Smooth muscle cell (in vitro differentiated cells): ENCODE measurements around the gene PMS2. TPM values are rescaled to one million over a fixed set of nuclear protein-coding genes. Genes with fewer than 3 reads are reported as not detected.
"Not testable (repeated sequence)": the region's sequence is repeated elsewhere in the genome, so short reads cannot be mapped to it uniquely, and the experiment has no call there.

ENCODE experiments used
- DNase-seq: peaks from one replicate; lab custom pipeline; 2025; ENCODE audit not compliant: unreplicated experiment; lab: John Stamatoyannopoulos, UW
- H2AFZ ChIP-seq: fragments of 200-600 bp; sonication (generic); 2 replicates; pipeline ENCODE4 v1.6.0; 2016; ENCODE audit warnings: antibody characterized with exemption, low read depth, mild to moderate bottlenecking
- H3F3A ChIP-seq: fragments of 200-600 bp; sonication (generic); 2 replicates; pipeline ENCODE4 v1.6.0; 2017; ENCODE audit warnings: antibody characterized with exemption, low read depth
- H3K27ac ChIP-seq: fragments of 200-600 bp; sonication (generic); 2 replicates; pipeline ENCODE4 v1.5.1; 2016; ENCODE audit warnings: low read depth, mild to moderate bottlenecking
- H3K27me3 ChIP-seq: fragments of 200-600 bp; sonication (generic); 2 replicates; pipeline ENCODE4 v1.6.1; 2016; ENCODE audit warnings: low read depth, mild to moderate bottlenecking
- H3K36me3 ChIP-seq: fragments of 200-600 bp; sonication (generic); 2 replicates; pipeline ENCODE4 v1.5.1; 2016; ENCODE audit warnings: low read depth
- H3K4me1 ChIP-seq: fragments of 200-600 bp; sonication (generic); 2 replicates; pipeline ENCODE4 v1.5.1; 2016; ENCODE audit warnings: low read depth
- H3K4me2 ChIP-seq: fragments of 200-600 bp; sonication (generic); 2 replicates; pipeline ENCODE4 v1.6.0; 2016; ENCODE audit warnings: mild to moderate bottlenecking
- H3K4me3 ChIP-seq: fragments of 200-600 bp; sonication (generic); 2 replicates; pipeline ENCODE4 v1.5.1; 2016; ENCODE audit warnings: mild to moderate bottlenecking
- H3K79me2 ChIP-seq: fragments of 200-600 bp; sonication (generic); 2 replicates; pipeline ENCODE4 v1.6.0; 2016; ENCODE audit warnings: low read depth, mild to moderate bottlenecking
- H3K9ac ChIP-seq: fragments of 200-600 bp; sonication (generic); 2 replicates; pipeline ENCODE4 v1.6.0; 2016; ENCODE audit warnings: low read depth
- H3K9me3 ChIP-seq: fragments of 200-600 bp; sonication (generic); replicated peaks from 2 replicates; pipeline ENCODE4 v1.5.1; 2016; ENCODE audit warnings: low read depth
- H4K20me1 ChIP-seq: fragments of 200-600 bp; sonication (generic); 2 replicates; pipeline ENCODE4 v1.6.0; 2016; ENCODE audit warnings: low read depth
- WGBS: methylation state at CpG from one replicate; pipeline ENCODE4 v1.1.7; 2016; ENCODE audit warnings: low lambda C conversion rate; 5-methylcytosine and 5-hydroxymethylcytosine counted together
- polyA plus RNA-seq: library from polyadenylated mRNA; unstranded; fragments of >200 nt; fragmentation: Nextera tagmentation; extraction: Ambion mirVana; gene quantifications from 2 replicates; pipeline ENCODE4 v1.2.1, GENCODE V29; 2016
- total RNA-seq: library from RNA; depleted of rRNA; stranded (reverse); fragments of >200 nt; gene quantifications from 2 replicates; pipeline ENCODE4 v1.2.3, GENCODE V29; 2014
- TF ChIP-seq, protein P1 (sequence below): fragments of 200-600 bp; sonication (generic); IDR thresholded peaks from 2 replicates; pipeline ENCODE4 v1.5.1; 2017; ENCODE audit warnings: borderline replicate concordance, mild to moderate bottlenecking, antibody characterized with exemption; ENCODE audit not compliant: insufficient read depth, poor library complexity, severe bottlenecking

Gene PMS2, protein sequence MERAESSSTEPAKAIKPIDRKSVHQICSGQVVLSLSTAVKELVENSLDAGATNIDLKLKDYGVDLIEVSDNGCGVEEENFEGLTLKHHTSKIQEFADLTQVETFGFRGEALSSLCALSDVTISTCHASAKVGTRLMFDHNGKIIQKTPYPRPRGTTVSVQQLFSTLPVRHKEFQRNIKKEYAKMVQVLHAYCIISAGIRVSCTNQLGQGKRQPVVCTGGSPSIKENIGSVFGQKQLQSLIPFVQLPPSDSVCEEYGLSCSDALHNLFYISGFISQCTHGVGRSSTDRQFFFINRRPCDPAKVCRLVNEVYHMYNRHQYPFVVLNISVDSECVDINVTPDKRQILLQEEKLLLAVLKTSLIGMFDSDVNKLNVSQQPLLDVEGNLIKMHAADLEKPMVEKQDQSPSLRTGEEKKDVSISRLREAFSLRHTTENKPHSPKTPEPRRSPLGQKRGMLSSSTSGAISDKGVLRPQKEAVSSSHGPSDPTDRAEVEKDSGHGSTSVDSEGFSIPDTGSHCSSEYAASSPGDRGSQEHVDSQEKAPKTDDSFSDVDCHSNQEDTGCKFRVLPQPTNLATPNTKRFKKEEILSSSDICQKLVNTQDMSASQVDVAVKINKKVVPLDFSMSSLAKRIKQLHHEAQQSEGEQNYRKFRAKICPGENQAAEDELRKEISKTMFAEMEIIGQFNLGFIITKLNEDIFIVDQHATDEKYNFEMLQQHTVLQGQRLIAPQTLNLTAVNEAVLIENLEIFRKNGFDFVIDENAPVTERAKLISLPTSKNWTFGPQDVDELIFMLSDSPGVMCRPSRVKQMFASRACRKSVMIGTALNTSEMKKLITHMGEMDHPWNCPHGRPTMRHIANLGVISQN
- total RNA-seq (8.8 and 14.3 TPM in 2 replicates), polyA plus RNA-seq (5.4 and 7.2 TPM in 2 replicates)

GRCh38 chr7:6008668-6009611 is at the start of gene PMS2, which contains the start of gene AIMP2:
Gene PMS2, minus strand, starts transcription at chr7:6009049. Its CDS starts 30 bp downstream, at chr7:6009019.
Gene AIMP2, plus strand, starts transcription at chr7:6009272. Its CDS starts 92 bp downstream, at chr7:6009364.
- 1% methylated on average over 69 of the region's 84 CpGs for WGBS

GRCh38 chr7:6057316-6058129 is 48.7 kb upstream of the PMS2 start:
- 58% methylated on average over 14 of the region's 14 CpGs for WGBS
- Histone ChIP-seq H3K9ac (no peak overlapping the region), H3K4me3 (peak overlapping the region; percentile 94), H3F3A (no peaks in the 10 kb centered on the region), H4K20me1 (peaks cover 40% of the 10 kb centered on the region), H3K4me2 (peak overlapping the region; percentile 93), H3K27me3 (no peaks in the 10 kb centered on the region), H3K27ac (peak overlapping the region; percentile 67), H3K9me3 (no peaks in the 10 kb centered on the region), H3K36me3 (no peaks in the 10 kb centered on the region), H3K79me2 (peaks cover 62% of the 10 kb centered on the region), H3K4me1 (peaks cover 11% of the 10 kb centered on the region), H2AFZ (no peak overlapping the region)
- TF ChIP-seq, protein P1, sequence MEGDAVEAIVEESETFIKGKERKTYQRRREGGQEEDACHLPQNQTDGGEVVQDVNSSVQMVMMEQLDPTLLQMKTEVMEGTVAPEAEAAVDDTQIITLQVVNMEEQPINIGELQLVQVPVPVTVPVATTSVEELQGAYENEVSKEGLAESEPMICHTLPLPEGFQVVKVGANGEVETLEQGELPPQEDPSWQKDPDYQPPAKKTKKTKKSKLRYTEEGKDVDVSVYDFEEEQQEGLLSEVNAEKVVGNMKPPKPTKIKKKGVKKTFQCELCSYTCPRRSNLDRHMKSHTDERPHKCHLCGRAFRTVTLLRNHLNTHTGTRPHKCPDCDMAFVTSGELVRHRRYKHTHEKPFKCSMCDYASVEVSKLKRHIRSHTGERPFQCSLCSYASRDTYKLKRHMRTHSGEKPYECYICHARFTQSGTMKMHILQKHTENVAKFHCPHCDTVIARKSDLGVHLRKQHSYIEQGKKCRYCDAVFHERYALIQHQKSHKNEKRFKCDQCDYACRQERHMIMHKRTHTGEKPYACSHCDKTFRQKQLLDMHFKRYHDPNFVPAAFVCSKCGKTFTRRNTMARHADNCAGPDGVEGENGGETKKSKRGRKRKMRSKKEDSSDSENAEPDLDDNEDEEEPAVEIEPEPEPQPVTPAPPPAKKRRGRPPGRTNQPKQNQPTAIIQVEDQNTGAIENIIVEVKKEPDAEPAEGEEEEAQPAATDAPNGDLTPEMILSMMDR: no peak
- DNase-seq: no peak

More at GRCh38 chr7:6008668-6009611, at the start of gene PMS2, which contains the start of gene AIMP2:
- no peaks in the 10 kb centered on the region for H4K20me1 ChIP-seq
- peak within 1 kb of the TSS; percentile 70 for H3K4me3 ChIP-seq
- H3K9ac ChIP-seq: peak within 1 kb of the TSS; percentile 73
- TF ChIP-seq, protein P1: no peak
- H3K36me3 ChIP-seq: no peaks in the 10 kb centered on the region
- H3F3A ChIP-seq: peaks cover 4% of the 10 kb centered on the region
- peaks cover 3% of the 10 kb centered on the region for H3K4me1 ChIP-seq
- H3K4me2 ChIP-seq: peak within 1 kb of the TSS; percentile 85
- H3K27ac ChIP-seq: peak within 1 kb of the TSS; percentile 79
- peaks cover 57% of the 10 kb centered on the region for H3K79me2 ChIP-seq
- H3K9me3 ChIP-seq: no peaks in the 10 kb centered on the region
- H2AFZ ChIP-seq: peak within 1 kb of the TSS; percentile 84
- DNase-seq: peak; percentile 91
- no peaks in the 10 kb centered on the region for H3K27me3 ChIP-seq

- Histone ChIP-seq H2AFZ (no peak overlapping the region), H3F3A (no peaks in the 10 kb centered on the region), H3K79me2 (peaks cover 67% of the 10 kb centered on the region), H3K4me3 (peak overlapping the region; percentile 94), H3K4me2 (peak overlapping the region; percentile 93), H3K9me3 (no peaks in the 10 kb centered on the region), H4K20me1 (peaks cover 43% of the 10 kb centered on the region), H3K4me1 (peaks cover 11% of the 10 kb centered on the region), H3K36me3 (no peaks in the 10 kb centered on the region), H3K9ac (no peak overlapping the region), H3K27ac (no peak overlapping the region), H3K27me3 (no peaks in the 10 kb centered on the region)
- DNase-seq: no peak
- 59% methylated on average over 1 of the region's 1 CpG for WGBS
- TF ChIP-seq, protein P1: no peak
These were observed 47.8 kb upstream of the PMS2 start for GRCh38 chr7:6056616-6057015.

DNA sequence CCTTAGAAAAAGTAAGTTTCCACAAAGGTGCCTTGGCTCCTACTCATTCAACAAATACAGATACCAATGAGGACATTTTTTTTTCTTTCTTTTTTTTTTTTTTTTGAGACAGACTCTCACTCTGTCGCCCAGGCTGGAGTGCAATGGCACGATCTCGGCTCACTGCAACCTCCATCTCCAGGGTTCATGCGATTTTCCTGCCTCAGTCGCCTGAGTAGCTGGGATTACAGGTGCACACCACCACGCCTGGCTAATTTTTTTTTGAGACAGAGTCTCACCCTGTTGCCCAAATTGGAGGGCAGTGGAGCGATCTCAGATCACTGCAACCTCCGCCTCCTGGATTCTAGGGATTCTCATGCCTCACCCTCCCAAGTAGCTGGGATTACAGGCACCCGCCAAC is 42.3 kb upstream of the PMS2 start:
- not testable (repeated sequence) for DNase-seq, H3F3A ChIP-seq, H3K9ac ChIP-seq, H3K27ac ChIP-seq, H2AFZ ChIP-seq, H3K4me2 ChIP-seq, H3K27me3 ChIP-seq, H3K4me1 ChIP-seq, H3K4me3 ChIP-seq, H3K9me3 ChIP-seq
- peaks cover 46% of the 10 kb centered on the region for H3K79me2 ChIP-seq
- peaks cover 36% of the 10 kb centered on the region for H4K20me1 ChIP-seq
- peaks cover 16% of the 10 kb centered on the region for H3K36me3 ChIP-seq
- WGBS: 91% methylated on average over 9 of the region's 9 CpGs
